ENCODE data around the gene AFDN. TPM values are rescaled to one million over a fixed set of nuclear protein-coding genes. Genes with fewer than 3 reads are reported as not detected.

Gene AFDN
- total RNA-seq, 1 experiment from 2014 or later, result 182 TPM

- H3K36me3 Mint-ChIP-seq, result peaks cover 27% of the 10 kb centered on the region
- no peak overlapping the region for H3K4me3 Mint-ChIP-seq
- no peaks in the 10 kb centered on the region for H3K27me3 Mint-ChIP-seq (ENCODE audit: low read depth)
- no peaks in the 10 kb centered on the region for H3K9me3 Mint-ChIP-seq
- ChIA-PET POLR2A (no interaction called here), CTCF (no interaction called here)
- DNase-seq (ENCODE audit: low spot score) (no peak), ATAC-seq (no peak)
- peaks cover 8% of the 10 kb centered on the region for H3K4me1 Mint-ChIP-seq
- no peak overlapping the region for H3K27ac Mint-ChIP-seq
- TF ChIP-seq MAX (CRISPR knock-in tag; IDR thresholded peaks at IDR 0.05), result no peak
- TF ChIP-seq ATF1 (CRISPR knock-in tag; IDR thresholded peaks at IDR 0.05), result no peak
- TF ChIP-seq ZNF532 (CRISPR knock-in tag; IDR thresholded peaks at IDR 0.05; ENCODE audit: borderline replicate concordance), result no peak
- no peak for TF ChIP-seq ZNF425 (CRISPR knock-in tag; conservative IDR thresholded peaks at IDR 0.05)
- TF ChIP-seq E2F4 (CRISPR knock-in tag; IDR thresholded peaks at IDR 0.05; ENCODE audit: borderline replicate concordance, low read depth), result no peak
- no peak for TF ChIP-seq TEAD4 (CRISPR knock-in tag; IDR thresholded peaks at IDR 0.05)
- no peak for TF ChIP-seq NR2C2 (CRISPR knock-in tag; IDR thresholded peaks at IDR 0.05)
- TF ChIP-seq STAT6 (CRISPR knock-in tag; conservative IDR thresholded peaks at IDR 0.05; ENCODE audit: low read depth), result no peak
- no peak for TF ChIP-seq ZNF219 (CRISPR knock-in tag; IDR thresholded peaks at IDR 0.05; ENCODE audit: borderline replicate concordance)
- TF ChIP-seq TP53 (CRISPR knock-in tag; IDR thresholded peaks at IDR 0.05), result no peak
Observed at GRCh38 chr6:167941822-167942221, 115.1 kb downstream of the AFDN start.

GRCh38 chr6:167944130-167944529 is 117.4 kb downstream of the AFDN start:
- no peak overlapping the region for H3K27ac Mint-ChIP-seq
- no peaks in the 10 kb centered on the region for H3K27me3 Mint-ChIP-seq (ENCODE audit: low read depth)
- peaks cover 47% of the 10 kb centered on the region for H3K36me3 Mint-ChIP-seq
- ChIA-PET POLR2A (no interaction called here), CTCF (no interaction called here)
- DNase-seq (ENCODE audit: low spot score), result no peak
- H3K9me3 Mint-ChIP-seq, result no peaks in the 10 kb centered on the region
- TF ChIP-seq TCF7 (CRISPR knock-in tag; IDR thresholded peaks at IDR 0.05; ENCODE audit: low read depth) (no peak), ZNF121 (CRISPR knock-in tag; IDR thresholded peaks at IDR 0.05) (no peak), GTF2I (CRISPR knock-in tag; conservative IDR thresholded peaks at IDR 0.05) (no peak), MAX (CRISPR knock-in tag; IDR thresholded peaks at IDR 0.05) (no peak), MYBL2 (CRISPR knock-in tag; IDR thresholded peaks at IDR 0.05) (no peak), E2F5 (CRISPR knock-in tag; IDR thresholded peaks at IDR 0.05) (no peak), JAZF1 (CRISPR knock-in tag; IDR thresholded peaks at IDR 0.05) (no peak), TEAD1 (CRISPR knock-in tag; IDR thresholded peaks at IDR 0.05) (no peak), ZNF232 (CRISPR knock-in tag; IDR thresholded peaks at IDR 0.05) (no peak)
- ATAC-seq, result no peak
- no peak overlapping the region for H3K4me3 Mint-ChIP-seq
- no peaks in the 10 kb centered on the region for H3K4me1 Mint-ChIP-seq
